ENCODE data around the gene EGFR. TPM values are rescaled to one million over a fixed set of nuclear protein-coding genes. Genes with fewer than 3 reads are reported as not detected.
A peak's percentile ranks its signal among the peaks of the same experiment; 100 is the strongest.

Gene EGFR
- polyA plus RNA-seq, 12 donors, result 25.3 to 66.1 (median 28.9) TPM; not detected in 1

DNA sequence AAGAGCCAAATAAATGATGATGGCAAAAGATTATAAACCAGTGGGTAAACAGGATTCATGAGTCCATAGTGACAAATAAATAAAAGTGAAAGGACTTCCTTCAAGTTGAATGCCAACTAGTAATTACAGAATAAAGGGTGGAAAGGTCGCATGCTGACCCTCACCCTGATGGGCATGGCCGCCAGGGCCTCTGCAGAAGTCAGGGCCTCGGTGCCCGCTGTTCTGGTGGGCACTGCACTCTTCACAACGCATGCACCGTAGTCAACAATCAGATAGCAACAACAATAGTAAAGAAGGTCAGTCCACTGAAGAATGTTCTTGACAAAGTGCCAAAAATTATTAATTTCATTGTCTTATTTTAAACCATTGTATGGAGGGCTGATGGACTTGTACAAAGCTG, 223.1 kb downstream of the EGFR start:
- DNase-seq, result no peak

- DNase-seq, result no peak
Measured at GRCh38 chr7:55242613-55243012, 223.8 kb downstream of the EGFR start.

DNA sequence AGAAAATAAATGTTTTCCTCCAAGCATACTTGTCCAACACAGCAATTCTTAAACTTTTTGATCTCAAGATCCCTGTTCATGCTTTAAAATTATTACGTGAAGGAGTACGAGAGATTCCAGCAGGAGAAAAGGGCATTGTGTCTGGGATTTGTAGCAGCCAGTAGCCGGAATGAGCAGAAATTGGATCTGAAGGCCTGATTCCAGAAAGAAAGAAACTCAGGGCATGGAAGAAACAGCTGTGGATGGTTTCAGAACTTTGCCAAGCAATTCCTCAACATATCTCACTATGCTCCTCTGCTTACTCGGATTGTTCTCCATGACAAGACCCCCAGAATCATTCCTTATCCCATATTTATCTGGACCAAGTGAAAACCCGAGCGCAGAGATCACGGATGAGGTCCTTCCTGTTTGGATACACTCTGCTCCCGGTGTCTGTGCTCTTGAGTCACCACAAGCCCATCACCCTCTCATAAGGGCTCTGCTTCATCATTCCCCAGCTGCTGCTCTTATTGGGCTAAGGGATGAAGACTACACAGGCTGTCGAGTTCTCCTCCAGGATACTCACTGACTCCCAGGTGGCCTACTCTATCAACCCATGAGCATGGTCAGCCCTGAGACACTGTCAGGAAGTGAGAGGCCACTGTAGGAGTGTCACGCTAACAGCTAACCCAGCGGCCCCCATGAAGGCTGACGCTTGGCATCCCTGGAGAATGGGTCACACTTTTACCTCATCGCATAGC, 225.4 kb downstream of the EGFR start:
- DNase-seq, result no peak

DNA sequence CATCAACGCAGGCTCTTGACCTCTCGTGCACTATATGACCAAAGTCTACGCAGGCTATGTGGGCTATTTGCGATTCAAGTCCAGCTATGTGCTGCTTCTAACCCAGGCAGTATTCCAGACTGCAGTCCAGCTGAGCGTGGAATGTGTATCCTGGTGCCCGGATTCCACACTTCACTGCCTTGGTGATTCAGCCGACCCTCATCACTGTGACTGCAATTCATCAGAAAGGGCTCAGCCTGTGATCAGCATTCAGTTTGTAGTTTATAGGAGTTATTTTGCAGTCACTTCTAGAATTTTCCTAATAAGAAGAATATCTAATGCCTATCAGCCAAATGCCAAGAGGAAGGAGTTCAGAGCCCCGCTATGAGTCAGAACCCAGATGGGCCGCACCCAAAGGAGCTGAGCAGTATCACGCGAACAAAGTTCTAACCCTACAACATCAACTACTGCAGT, 226.5 kb downstream of the EGFR start:
- no peak for DNase-seq

DNA sequence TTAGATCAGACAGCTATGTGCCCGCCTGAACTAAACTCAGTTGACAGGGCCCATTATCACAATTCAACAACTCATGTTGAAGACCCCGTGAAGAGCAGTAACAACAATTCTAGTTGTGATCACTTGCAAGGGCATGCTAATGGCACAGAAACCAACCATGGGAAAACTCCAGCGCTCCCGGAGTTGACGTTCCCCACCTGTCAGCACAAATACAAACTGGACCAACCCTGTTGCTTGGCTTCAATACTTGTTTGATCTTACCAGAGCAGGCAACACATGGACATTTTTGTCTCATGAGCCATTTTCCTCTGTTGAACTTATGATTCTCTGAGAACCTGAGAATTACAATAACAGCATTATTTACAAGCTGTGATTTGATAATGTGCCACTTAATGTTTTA, 227.4 kb downstream of the EGFR start:
- no peak for DNase-seq

- DNase-seq, result no peak
Measured at GRCh38 chr7:55247428-55247827, 228.6 kb downstream of the EGFR start.

DNA sequence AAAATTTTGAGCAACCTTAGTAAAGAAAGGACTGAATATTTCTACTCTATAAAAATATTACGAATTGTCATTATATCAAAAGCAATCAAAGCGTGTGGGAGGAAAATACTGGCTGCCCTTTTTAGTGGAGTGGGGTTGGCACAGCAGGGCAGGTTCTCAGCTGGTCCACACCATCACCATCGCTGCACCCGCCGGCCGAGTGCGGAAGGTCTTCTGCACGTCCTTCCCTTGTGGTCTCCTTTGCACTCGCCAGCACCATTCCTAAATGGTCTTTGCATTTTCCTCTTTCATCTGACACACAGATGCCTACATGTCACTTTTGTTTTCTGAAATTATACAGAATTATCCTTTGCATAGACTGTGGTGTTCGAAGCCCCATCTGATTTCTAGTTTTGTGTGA, 229.7 kb downstream of the EGFR start:
- DNase-seq, result no peak

DNA sequence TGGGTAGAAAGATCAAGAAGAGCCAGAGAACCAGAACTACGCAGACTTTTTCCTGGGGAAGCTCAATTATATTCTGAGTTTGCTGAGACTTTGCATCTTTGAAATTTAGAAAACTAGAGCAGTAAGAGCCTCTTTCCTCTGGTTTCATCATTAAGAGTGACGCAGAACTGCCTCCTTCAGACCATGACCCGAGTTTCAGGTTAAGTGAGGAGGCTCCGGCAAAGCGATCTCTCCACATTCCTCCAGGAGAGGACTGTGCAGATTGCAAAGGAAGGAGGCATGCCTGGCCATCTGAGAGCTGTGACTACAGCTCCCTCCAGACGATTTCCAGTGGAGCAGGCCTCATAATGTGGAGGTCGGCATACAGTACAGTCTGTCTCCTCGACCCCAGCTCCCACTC, 230.5 kb downstream of the EGFR start:
- DNase-seq, result no peak

DNA sequence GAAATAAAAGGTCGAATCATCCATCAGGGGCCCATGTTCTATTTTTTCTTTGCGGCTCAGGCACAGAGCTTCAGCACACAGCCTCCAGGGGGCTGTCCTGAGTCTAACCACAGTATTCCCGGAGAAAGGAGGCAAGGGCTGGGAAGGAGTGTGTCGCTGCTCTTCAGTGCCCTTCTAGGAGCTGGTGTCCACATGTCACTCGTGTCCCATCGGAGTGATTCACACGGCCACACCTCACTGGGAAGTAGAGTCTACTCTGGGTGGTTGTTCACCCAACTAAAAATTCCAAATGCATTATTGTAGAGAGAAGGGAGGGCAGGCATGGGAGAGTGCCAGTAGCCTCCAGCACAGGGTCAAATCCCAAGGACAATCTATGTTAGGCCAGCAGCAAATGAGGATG, 231.5 kb downstream of the EGFR start:
- DNase-seq, result no peak

DNA sequence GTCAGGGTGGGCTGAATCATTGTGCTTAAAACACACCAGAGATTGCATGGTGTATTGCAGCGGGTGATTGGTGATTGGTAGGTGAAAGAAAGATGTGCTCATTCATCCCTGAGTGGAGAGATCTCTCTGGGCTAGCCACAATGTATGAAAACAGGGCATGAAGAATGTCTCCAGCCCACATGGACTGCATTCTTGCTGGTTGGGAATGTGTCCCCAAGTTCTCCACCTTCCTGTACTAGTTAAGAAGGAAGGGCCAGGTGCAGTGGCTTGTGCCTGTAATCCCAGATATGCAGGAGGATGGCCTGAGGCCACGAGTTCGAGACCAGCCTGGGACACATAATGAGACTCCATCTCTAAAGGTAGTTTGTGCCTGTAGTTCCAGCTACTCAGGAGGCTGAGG, 232.5 kb downstream of the EGFR start:
- no peak for DNase-seq

DNA sequence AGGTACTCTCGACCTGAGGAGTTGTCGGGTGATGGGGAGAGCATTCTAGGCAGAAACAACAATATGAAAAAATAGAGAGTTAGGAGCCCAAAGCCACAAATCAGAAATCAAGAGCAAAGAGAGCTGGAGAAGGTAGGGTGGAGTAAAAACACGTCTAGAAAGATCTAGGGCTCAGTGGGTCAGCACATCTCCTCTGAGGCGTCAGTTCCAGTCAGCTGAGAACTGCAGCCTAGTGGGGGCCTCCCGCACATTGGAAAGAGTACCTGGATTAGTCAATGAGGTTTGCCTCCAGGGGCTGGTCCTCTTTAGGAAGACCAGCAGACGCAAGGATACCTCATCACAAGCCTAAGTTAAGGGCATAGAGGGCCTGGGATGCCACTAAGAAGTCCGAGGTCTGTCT, 233.1 kb downstream of the EGFR start:
- no peak for DNase-seq

GRCh38 chr7:55252386-55252785, 233.6 kb downstream of the EGFR start:
- DNase-seq, result no peak

- DNase-seq, result no peak
Measured at GRCh38 chr7:55253188-55253587, 234.4 kb downstream of the EGFR start.

DNA sequence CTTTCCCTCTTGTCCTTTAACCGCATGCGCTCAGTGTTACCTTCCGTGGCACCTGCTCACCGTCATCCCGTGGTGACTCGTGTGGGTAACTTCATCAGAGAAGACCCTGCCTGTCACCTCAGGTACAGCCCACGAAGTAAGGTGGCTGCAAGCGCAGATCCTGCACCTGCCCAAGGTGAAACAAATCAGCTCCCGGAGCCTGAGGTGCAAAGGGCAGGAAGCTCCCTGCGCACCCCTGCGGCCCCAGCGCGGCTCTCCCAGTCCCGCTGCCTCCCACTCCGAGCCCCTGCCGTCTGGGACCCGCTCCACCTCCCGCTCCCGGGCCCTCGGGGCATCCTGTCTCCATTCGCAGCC, 235.4 kb downstream of the EGFR start:
- no peak for DNase-seq

DNA sequence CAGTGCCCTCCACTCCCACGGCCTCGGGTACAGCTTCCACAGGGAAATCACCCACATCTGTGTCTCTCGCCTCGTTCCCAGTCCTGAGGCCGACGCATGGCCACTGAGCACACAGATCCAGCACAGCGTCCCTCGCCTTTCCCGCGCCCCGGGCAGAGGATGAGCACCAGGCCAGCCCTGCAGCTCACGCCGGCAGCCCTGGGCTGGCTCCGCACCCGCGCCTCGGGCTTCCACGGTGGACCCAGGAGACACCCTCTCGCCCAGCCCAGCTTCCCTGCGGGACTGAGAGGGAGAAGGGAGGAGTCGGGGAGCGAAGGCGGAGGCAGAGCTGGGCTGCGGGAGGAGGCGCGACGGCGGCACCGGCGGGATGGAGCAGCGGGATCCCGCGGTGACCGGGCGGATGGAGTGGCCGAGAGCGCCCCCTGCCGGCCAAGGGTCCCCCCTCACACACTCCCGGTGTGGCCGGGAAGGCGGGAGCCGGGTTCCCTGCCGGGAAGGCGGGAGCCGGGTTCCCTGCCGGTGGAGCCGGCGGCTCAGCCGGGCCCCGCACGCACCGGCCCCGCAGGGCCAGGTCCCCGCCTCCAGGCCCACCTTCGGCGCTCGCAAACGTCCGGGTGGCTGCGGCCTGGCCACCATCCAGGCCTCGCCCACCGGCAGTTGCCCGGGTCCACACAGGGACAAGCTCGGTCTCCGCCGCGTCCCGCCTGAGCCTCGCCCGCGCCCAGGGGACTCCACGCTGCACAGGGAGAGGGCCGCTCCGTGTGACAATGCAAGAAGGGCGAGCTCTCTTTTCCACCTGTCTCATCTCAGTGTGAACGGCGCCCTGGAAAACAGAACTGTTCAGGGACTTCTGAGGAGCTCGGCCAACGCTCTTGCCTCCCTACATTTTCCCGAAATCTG, 236.0 kb downstream of the EGFR start:
- DNase-seq, result peak; percentile 89

- DNase-seq, result peak; percentile 83
Measured at GRCh38 chr7:55255496-55256445, 237.0 kb downstream of the EGFR start.

GRCh38 chr7:55258631-55259030, 239.8 kb downstream of the EGFR start:
- DNase-seq, result no peak

DNA sequence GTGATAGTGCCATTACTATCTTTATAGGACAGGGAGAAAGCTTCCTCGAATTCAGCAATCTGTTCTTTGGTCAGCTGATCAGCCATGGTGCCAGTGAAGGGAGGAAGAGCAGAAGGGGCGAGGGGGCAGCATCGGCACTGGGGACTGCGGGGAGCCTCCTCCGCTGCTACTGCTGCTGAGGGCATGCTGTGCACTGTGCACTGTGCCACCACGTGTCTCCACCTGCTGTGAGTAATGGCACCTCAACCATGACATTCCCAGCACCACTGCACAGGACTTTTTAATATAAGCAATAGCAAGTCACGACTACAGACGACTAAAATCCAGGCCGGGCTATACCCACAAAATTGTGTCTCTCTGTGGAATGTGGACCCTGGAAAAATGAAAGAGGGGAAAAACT, 241.4 kb downstream of the EGFR start:
- no peak for DNase-seq

DNA sequence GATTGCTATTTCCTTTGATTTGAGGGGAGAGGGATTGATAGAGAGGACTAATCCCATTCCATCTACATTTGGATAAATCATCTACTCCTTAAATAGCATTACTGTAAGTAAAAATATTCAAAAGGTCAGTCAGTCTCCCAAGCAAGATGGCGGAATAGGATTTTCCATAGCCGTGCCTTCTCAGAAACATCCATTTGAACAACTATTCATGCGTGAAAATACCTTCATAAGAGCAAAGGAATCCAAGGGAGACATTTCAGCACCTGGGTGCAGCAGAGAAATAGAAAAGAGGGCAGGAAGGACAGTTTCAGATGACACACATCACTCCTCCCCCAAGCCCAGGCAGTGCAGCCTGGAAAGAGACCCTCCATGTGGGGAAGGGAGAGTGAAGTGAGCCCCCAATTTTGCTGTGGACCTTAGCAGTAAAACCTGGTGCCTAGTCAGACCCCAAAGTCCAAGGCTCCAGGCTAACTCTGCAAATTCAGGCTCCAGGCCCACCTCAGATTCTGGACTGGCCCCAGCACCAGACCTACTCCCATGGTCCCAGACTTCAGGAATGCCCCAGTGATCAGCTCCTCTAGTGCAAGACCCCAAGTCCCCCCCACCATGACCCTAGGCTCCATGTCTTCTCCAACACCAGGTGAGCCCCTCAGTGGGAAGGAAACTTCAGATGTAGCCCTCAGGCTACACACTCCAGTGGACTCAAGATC, 242.0 kb downstream of the EGFR start:
- DNase-seq, result no peak

Measured in muscle of arm (tissue), 12 donors.